Nephron (organoid): ENCODE measurements around the gene DEPDC4.
"Not testable (repeated sequence)": the region's sequence is repeated elsewhere in the genome, so short reads cannot be mapped to it uniquely, and the experiment has no call there.

Experiments used
- H3K27ac Mint-ChIP-seq, 3 experiments: 2 replicates each; pipeline ENCODE4 v1.8.0; 2020; ENCODE audit warnings: mixed read lengths in 3 of 3, mild to moderate bottlenecking in 2 of 3, moderate library complexity in 1 of 3
- H3K27me3 Mint-ChIP-seq: 2 replicates; pipeline ENCODE4 v1.8.0; 2021; ENCODE audit warnings: low read depth, mild to moderate bottlenecking, moderate library complexity, mixed read lengths
- H3K36me3 Mint-ChIP-seq: 2 replicates; pipeline ENCODE4 v1.8.0; 2020; ENCODE audit warnings: low read depth, mixed read lengths
- H3K4me1 Mint-ChIP-seq: 2 replicates; pipeline ENCODE4 v1.8.0; 2020; ENCODE audit warnings: mixed read lengths
- H3K4me3 Mint-ChIP-seq, 3 experiments: 2 replicates each; pipeline ENCODE4 v1.8.0; 2020; ENCODE audit warnings: mild to moderate bottlenecking in 3 of 3, mixed read lengths in 3 of 3, moderate library complexity in 2 of 3
- H3K9me3 Mint-ChIP-seq: 2 replicates; pipeline ENCODE4 v1.8.0; 2020; ENCODE audit warnings: mixed read lengths
- TF ChIP-seq, protein P1 (sequence below), 3 experiments: fragments of 200-600 bp; sonication (generic); IDR thresholded peaks; one replicate each; pipeline ENCODE4 v1.5.0; 2021; ENCODE audit warnings: antibody characterized with exemption in 3 of 3; ENCODE audit not compliant: unreplicated experiment in 3 of 3

Gene DEPDC4

DNA sequence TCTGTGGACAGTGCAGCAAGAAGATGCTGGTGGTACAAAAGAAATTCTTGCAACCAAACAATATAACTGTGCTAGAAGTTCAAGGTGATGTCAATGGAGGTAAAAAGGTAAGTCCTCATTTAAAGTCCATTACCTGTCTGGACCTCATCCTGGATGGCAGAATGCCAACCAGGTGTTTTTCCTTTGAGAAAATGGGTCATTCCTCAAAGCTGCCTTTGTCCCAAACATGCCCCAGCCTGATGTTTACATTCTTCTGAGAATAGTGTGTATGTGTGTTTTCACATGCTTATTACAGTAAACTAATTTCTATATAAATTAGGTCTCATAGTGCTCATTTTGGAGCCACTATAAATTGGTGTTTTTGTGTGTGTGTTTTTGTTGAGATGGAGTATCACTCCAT, 41.4 kb downstream of the DEPDC4 start:
- H3K36me3 Mint-ChIP-seq, result peaks cover 25% of the 10 kb centered on the region
- TF ChIP-seq, protein P1, sequence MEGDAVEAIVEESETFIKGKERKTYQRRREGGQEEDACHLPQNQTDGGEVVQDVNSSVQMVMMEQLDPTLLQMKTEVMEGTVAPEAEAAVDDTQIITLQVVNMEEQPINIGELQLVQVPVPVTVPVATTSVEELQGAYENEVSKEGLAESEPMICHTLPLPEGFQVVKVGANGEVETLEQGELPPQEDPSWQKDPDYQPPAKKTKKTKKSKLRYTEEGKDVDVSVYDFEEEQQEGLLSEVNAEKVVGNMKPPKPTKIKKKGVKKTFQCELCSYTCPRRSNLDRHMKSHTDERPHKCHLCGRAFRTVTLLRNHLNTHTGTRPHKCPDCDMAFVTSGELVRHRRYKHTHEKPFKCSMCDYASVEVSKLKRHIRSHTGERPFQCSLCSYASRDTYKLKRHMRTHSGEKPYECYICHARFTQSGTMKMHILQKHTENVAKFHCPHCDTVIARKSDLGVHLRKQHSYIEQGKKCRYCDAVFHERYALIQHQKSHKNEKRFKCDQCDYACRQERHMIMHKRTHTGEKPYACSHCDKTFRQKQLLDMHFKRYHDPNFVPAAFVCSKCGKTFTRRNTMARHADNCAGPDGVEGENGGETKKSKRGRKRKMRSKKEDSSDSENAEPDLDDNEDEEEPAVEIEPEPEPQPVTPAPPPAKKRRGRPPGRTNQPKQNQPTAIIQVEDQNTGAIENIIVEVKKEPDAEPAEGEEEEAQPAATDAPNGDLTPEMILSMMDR (IDR thresholded peaks at IDR 0.05; ENCODE audit: unreplicated experiment in 3 of 3), result no peak
- H3K9me3 Mint-ChIP-seq, result no peaks in the 10 kb centered on the region
- H3K27me3 Mint-ChIP-seq, result no peaks in the 10 kb centered on the region
- H3K27ac Mint-ChIP-seq, result no peak overlapping the region
- no peaks in the 10 kb centered on the region for H3K4me1 Mint-ChIP-seq
- no peak overlapping the region for H3K4me3 Mint-ChIP-seq

DNA sequence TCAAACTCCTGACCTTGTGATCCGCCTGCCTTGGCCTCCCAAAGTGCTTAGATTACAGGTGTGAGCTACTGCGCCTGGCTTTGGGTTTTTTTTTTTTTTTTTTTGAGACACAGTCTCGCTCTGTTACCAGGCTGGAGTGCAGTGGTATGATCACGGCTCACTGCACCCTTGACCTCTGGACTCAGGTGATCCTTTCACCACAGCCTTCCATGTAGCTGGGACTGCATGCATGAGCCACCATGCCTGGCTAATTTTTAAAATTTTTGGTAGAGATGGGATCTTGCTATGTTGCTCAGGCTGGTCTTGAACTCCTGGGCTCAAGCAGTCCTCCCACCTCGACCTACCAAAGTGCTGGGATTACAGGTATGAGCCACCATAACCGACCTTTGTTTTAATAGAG, 44.7 kb downstream of the DEPDC4 start:
- not testable (repeated sequence) for H3K4me3 Mint-ChIP-seq, H3K9me3 Mint-ChIP-seq, H3K27ac Mint-ChIP-seq, H3K4me1 Mint-ChIP-seq, H3K27me3 Mint-ChIP-seq
- H3K36me3 Mint-ChIP-seq, result peaks cover 36% of the 10 kb centered on the region

DNA sequence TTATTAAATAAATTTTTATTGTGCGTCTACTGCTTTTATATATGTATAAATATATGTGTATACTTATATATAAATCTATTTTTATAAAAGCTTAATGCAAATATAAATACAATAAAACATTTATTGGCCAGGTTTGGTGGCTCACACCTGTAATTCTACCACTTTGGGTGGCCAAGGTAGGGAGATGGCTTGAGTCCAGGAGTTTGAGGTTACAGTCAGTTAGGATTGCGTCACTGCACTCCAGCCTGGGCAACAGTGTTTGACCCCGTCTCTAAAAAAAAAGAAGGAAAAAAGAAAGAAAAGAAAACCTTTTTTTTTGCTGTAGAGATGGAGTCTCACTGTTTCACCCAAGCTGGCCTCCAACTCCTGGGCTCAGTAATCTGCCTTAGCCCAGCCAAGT, 45.4 kb downstream of the DEPDC4 start:
- TF ChIP-seq, protein P1 (IDR thresholded peaks at IDR 0.05; ENCODE audit: unreplicated experiment in 3 of 3), result no peak
- Mint-ChIP-seq H3K27ac (no peak overlapping the region), H3K9me3 (no peaks in the 10 kb centered on the region), H3K4me1 (no peaks in the 10 kb centered on the region), H3K27me3 (no peaks in the 10 kb centered on the region), H3K36me3 (peaks cover 39% of the 10 kb centered on the region), H3K4me3 (no peak overlapping the region)

DNA sequence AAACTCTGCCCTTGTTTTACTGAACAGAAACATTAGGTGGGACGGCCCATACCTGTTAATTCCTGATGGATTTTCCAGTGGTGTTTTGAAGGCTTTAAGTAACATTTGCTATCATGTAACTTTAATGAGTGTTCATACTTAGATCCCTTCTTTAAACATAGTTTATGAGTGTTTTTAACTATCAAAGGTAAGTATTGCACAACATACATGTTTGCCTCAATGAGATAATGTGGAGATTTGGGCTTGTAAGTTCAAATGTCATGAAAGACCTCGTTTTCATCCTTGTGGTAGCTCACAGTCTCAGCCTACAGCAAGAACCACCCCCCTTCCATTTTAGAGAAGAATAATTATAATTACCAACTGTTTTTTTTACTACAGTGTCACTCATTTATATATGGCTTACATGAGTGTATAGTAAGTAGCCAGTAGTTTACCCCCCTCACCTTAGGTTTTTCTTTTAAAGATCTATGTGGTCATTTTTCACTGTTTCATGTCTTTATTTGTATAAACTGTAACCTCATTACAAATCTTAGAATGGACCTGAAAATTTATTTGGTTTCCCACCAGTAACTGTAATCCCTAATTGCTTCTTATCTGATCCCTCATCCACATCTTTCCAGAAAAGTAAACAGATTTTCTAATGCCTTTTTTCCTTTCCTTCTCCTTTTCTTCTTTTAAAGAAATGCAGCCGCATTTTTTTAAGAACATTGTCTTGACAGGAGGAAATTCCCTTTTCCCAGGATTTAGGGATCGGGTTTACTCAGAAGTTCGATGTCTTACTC, 47.4 kb downstream of the DEPDC4 start:
- TF ChIP-seq, protein P1 (IDR thresholded peaks at IDR 0.05; ENCODE audit: unreplicated experiment in 3 of 3), result no peak
- H3K27ac Mint-ChIP-seq, result no peak overlapping the region
- H3K27me3 Mint-ChIP-seq, result no peaks in the 10 kb centered on the region
- H3K4me3 Mint-ChIP-seq, result no peak overlapping the region
- H3K36me3 Mint-ChIP-seq, result peaks cover 51% of the 10 kb centered on the region
- H3K9me3 Mint-ChIP-seq, result no peaks in the 10 kb centered on the region
- no peaks in the 10 kb centered on the region for H3K4me1 Mint-ChIP-seq

DNA sequence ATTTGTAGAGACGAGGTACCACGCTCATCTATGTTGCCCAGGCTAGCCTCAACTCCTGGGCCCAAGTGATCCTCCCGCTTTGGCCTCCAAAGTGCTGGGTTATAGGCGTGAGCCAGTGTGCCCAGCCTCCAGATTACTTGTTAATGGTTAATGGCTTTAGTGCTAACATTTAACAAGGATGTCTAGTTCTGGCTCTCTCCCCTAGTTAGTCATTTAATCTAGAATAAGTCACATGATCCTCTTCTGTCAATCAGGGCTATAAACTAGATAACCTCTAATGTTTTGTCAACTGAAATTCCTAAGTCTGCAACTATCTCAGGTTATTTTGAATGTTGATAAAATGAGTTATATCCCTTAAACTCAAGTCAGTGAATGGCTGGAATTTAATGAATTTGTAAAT, 50.5 kb downstream of the DEPDC4 start:
- no peaks in the 10 kb centered on the region for H3K27me3 Mint-ChIP-seq
- TF ChIP-seq, protein P1 (IDR thresholded peaks at IDR 0.05; ENCODE audit: unreplicated experiment in 3 of 3), result no peak
- H3K36me3 Mint-ChIP-seq, result peaks cover 43% of the 10 kb centered on the region
- H3K9me3 Mint-ChIP-seq, result no peaks in the 10 kb centered on the region
- H3K4me3 Mint-ChIP-seq, result no peak overlapping the region
- H3K4me1 Mint-ChIP-seq, result no peaks in the 10 kb centered on the region
- H3K27ac Mint-ChIP-seq, result no peak overlapping the region

DNA sequence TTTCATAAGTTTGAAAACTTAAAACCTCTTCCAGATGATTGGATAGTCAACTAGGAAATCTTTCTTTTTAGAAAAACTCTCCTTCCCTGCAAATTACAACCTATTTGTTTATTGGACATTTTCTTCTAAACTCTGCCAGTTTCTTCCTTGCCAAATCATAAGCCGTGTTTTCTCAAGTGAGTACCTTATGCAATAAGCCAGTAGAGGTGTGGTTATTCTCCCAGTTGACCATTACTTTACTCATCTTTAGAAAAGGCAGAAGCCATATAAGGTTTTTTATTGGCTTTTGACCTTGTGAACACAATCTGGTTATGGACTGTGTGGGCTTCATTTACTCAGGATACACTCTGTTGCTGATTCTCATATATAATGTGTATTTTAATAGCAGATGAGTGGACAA, 51.7 kb downstream of the DEPDC4 start:
- H3K36me3 Mint-ChIP-seq, result peaks cover 43% of the 10 kb centered on the region

More for the DNA sequence above, 51.7 kb downstream of the DEPDC4 start:
- H3K27ac Mint-ChIP-seq, result no peak overlapping the region
- TF ChIP-seq, protein P1 (IDR thresholded peaks at IDR 0.05; ENCODE audit: unreplicated experiment in 3 of 3), result no peak
- no peaks in the 10 kb centered on the region for H3K27me3 Mint-ChIP-seq
- H3K4me3 Mint-ChIP-seq, result no peak overlapping the region
- no peaks in the 10 kb centered on the region for H3K4me1 Mint-ChIP-seq
- H3K9me3 Mint-ChIP-seq, result no peaks in the 10 kb centered on the region
